Hepatocyte (in vitro differentiated cells): ENCODE results near the gene ATP9B. TPM values are rescaled to one million over a fixed set of nuclear protein-coding genes. Genes with fewer than 3 reads are reported as not detected.

Experiments used
- DNase-seq: peaks from one replicate; pipeline ENCODE4 v3.0.0-alpha.2; 2016; ENCODE audit warnings: low spot score
- H2AFZ ChIP-seq: fragments of 200-600 bp; sonication (generic); 2 replicates; pipeline ENCODE4 v1.6.0; 2016; ENCODE audit warnings: antibody characterized with exemption, mild to moderate bottlenecking
- H3K27ac ChIP-seq: fragments of 200-600 bp; sonication (generic); 2 replicates; pipeline ENCODE4 v1.5.1; 2016; ENCODE audit warnings: mild to moderate bottlenecking
- H3K27me3 ChIP-seq: fragments of 200-600 bp; sonication (generic); 2 replicates; pipeline ENCODE4 v1.6.1; 2016
- H3K36me3 ChIP-seq: fragments of 200-600 bp; sonication (generic); replicated peaks from 2 replicates; pipeline ENCODE4 v1.5.1; 2016; ENCODE audit warnings: low read depth; ENCODE audit not compliant: insufficient read depth
- H3K4me1 ChIP-seq: fragments of 200-600 bp; sonication (generic); 2 replicates; pipeline ENCODE4 v1.5.1; 2016; ENCODE audit warnings: mild to moderate bottlenecking, moderate library complexity; ENCODE audit not compliant: insufficient read depth
- H3K4me2 ChIP-seq: fragments of 200-600 bp; sonication (generic); 2 replicates; pipeline ENCODE4 v1.6.0; 2016
- H3K4me3 ChIP-seq: fragments of 200-600 bp; sonication (generic); 2 replicates; pipeline ENCODE4 v1.5.1; 2016; ENCODE audit warnings: mild to moderate bottlenecking
- H3K79me2 ChIP-seq: fragments of 200-600 bp; sonication (generic); 2 replicates; pipeline ENCODE4 v1.6.0; 2017; ENCODE audit warnings: mild to moderate bottlenecking
- H3K9me2 ChIP-seq: fragments of 200-600 bp; sonication (generic); replicated peaks from 2 replicates; pipeline ENCODE4 v1.6.0; 2017; ENCODE audit warnings: mild to moderate bottlenecking; ENCODE audit not compliant: insufficient read depth
- H3K9me3 ChIP-seq: fragments of 200-600 bp; sonication (generic); 2 replicates; pipeline ENCODE4 v1.5.1; 2016; ENCODE audit warnings: low read depth, mild to moderate bottlenecking
- H4K20me1 ChIP-seq: fragments of 200-600 bp; sonication (generic); 2 replicates; pipeline ENCODE4 v1.6.0; 2016; ENCODE audit warnings: mild to moderate bottlenecking; ENCODE audit not compliant: insufficient read depth, poor library complexity, severe bottlenecking
- CTCF ChIP-seq: fragments of 200-600 bp; sonication (generic); IDR thresholded peaks from 2 replicates; pipeline ENCODE4 v1.5.1; 2016; ENCODE audit warnings: antibody characterized with exemption, mild to moderate bottlenecking; ENCODE audit not compliant: poor library complexity
- EZH2 ChIP-seq: fragments of 200-600 bp; sonication (generic); IDR thresholded peaks from 2 replicates; pipeline ENCODE4 v1.6.1; 2016; ENCODE audit warnings: antibody characterized with exemption, mild to moderate bottlenecking, borderline replicate concordance
- EZH2phosphoT487 ChIP-seq: fragments of 200-600 bp; sonication (generic); IDR thresholded peaks from one replicate; pipeline ENCODE4 v1.6.1; 2018; ENCODE audit warnings: antibody characterized with exemption, mild to moderate bottlenecking, low read depth, moderate library complexity; ENCODE audit not compliant: unreplicated experiment, severe bottlenecking
- WGBS: methylation state at CpG from one replicate; pipeline ENCODE4 v1.1.6; 2016; ENCODE audit warnings: low lambda C conversion rate; ENCODE audit errors: missing lambda C conversion rate; 5-methylcytosine and 5-hydroxymethylcytosine counted together
- polyA plus RNA-seq: library from polyadenylated mRNA; unstranded; fragments of >200 nt; fragmentation: Nextera tagmentation; extraction: Ambion mirVana; gene quantifications from 2 replicates; pipeline ENCODE4 v1.2.1, GENCODE V29; 2016
- total RNA-seq: library from RNA; depleted of rRNA; stranded (reverse); fragments of >200 nt; gene quantifications from 2 replicates; pipeline ENCODE4 v1.2.3, GENCODE V29; 2014

The ATP9B gene
- total and polyA plus RNA-seq, 2 experiments from 2014 or later = 14.6 to 23.8 TPM

DNA sequence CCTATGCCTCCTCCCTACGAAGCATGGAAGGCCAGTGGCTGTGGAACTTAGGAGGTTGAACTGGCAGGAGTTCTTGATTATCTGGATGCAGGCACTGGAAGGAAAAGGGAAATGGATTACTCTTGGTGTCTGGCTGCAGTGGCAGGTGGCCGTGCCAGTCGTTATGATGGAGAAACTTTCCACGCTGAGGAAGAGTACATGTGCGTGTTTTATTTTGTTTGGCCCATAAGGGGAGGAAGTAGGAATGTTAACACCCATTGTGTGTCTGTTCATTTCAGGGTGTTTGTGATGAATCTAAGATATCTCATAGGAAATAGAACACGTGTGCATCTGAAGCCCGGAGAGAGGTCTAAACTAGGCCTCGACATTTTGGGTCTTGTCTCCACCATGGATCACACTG lies 203.7 kb downstream of the ATP9B start:
- TF ChIP-seq CTCF = no peak
- no peak for TF ChIP-seq EZH2phosphoT487
- TF ChIP-seq EZH2 = no peak
- Histone ChIP-seq H2AFZ (no peak overlapping the region), H3K36me3 (no peaks in the 10 kb centered on the region), H3K79me2 (no peaks in the 10 kb centered on the region), H3K27me3 (no peaks in the 10 kb centered on the region), H3K27ac (no peak overlapping the region), H3K4me3 (no peak overlapping the region), H3K4me2 (no peak overlapping the region), H3K4me1 (no peaks in the 10 kb centered on the region), H3K9me3 (peaks cover 4% of the 10 kb centered on the region), H4K20me1 (no peaks in the 10 kb centered on the region), H3K9me2 (no peaks in the 10 kb centered on the region)
- no peak for DNase-seq
- WGBS = 94% methylated on average over 8 of the region's 8 CpGs

DNA sequence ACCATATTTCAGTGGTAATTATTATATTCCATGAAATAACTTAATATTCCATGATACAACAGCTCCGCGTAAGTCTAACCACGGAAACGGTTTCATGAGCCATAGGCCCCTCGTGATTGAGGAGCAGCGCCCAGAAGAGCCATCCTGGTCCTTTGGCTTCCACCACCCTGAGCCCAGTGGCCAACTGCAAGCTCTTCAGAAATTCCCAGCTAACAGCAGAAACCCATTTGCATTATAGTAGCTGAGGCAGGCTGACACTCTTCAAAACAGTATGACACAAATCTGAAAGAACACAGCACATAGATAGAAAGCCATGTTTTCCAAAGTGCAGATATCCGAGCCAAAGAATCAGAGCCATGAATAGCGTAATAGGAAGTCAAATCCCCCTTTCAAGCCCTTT lies 205.6 kb downstream of the ATP9B start:
- H4K20me1 ChIP-seq = no peaks in the 10 kb centered on the region
- no peaks in the 10 kb centered on the region for H3K79me2 ChIP-seq
- no peaks in the 10 kb centered on the region for H3K9me2 ChIP-seq
- H3K9me3 ChIP-seq = peaks cover 4% of the 10 kb centered on the region
- DNase-seq = no peak
- no peak overlapping the region for H2AFZ ChIP-seq
- no peaks in the 10 kb centered on the region for H3K36me3 ChIP-seq
- no peak for TF ChIP-seq EZH2phosphoT487
- 97% methylated on average over 8 of the region's 8 CpGs for WGBS
- no peaks in the 10 kb centered on the region for H3K27me3 ChIP-seq
- no peak overlapping the region for H3K4me3 ChIP-seq
- no peaks in the 10 kb centered on the region for H3K4me1 ChIP-seq
- H3K27ac ChIP-seq = no peak overlapping the region
- no peak overlapping the region for H3K4me2 ChIP-seq

- TF ChIP-seq CTCF (no peak), EZH2phosphoT487 (no peak), EZH2 (no peak)
- H2AFZ ChIP-seq = no peak overlapping the region
- H3K9me2 ChIP-seq = no peaks in the 10 kb centered on the region
- DNase-seq = no peak
- H3K36me3 ChIP-seq = no peaks in the 10 kb centered on the region
- H3K27me3 ChIP-seq = no peaks in the 10 kb centered on the region
- WGBS = 89% methylated on average over 7 of the region's 7 CpGs
- no peaks in the 10 kb centered on the region for H3K4me1 ChIP-seq
- H3K27ac ChIP-seq = no peak overlapping the region
- H3K79me2 ChIP-seq = no peaks in the 10 kb centered on the region
- H3K4me2 ChIP-seq = no peak overlapping the region
- H3K4me3 ChIP-seq = no peak overlapping the region
- peaks cover 4% of the 10 kb centered on the region for H3K9me3 ChIP-seq
- H4K20me1 ChIP-seq = no peaks in the 10 kb centered on the region
Measured at GRCh38 chr18:79275461-79275860, 206.3 kb downstream of the ATP9B start.

DNA sequence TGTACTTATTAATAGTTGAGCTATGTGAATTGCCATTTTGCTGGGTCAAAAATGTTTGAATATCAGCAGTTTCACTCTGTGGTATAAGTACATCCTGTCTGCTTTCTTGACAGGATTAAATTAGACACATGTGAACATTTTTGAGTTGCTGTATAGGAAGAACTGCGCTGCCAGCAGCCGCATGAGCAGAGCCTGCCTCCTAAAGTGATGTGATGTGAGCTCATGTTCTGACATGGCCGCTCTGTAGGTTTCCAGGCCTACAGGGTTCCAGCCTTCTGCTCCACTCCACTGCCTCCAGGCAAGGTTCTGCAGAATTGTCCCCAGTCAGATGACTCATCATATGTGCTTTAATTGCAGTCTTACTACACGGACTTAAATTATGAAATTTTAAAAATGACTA lies 206.8 kb downstream of the ATP9B start:
- 89% methylated on average over 4 of the region's 4 CpGs for WGBS

More for the DNA sequence above, 206.8 kb downstream of the ATP9B start:
- H3K4me3 ChIP-seq = no peak overlapping the region
- H3K4me1 ChIP-seq = no peaks in the 10 kb centered on the region
- H4K20me1 ChIP-seq = no peaks in the 10 kb centered on the region
- H3K27ac ChIP-seq = no peak overlapping the region
- H3K4me2 ChIP-seq = no peak overlapping the region
- H3K9me2 ChIP-seq = no peaks in the 10 kb centered on the region
- TF ChIP-seq EZH2 (no peak), CTCF (no peak), EZH2phosphoT487 (no peak)
- no peaks in the 10 kb centered on the region for H3K27me3 ChIP-seq
- H2AFZ ChIP-seq = no peak overlapping the region
- no peaks in the 10 kb centered on the region for H3K79me2 ChIP-seq
- no peak for DNase-seq
- peaks cover 4% of the 10 kb centered on the region for H3K9me3 ChIP-seq
- no peaks in the 10 kb centered on the region for H3K36me3 ChIP-seq
